ENCODE results near the gene CAV3.

- no peak for TF ChIP-seq POLR2A (IDR thresholded peaks at IDR 0.05)
- TF ChIP-seq CTCF (IDR thresholded peaks at IDR 0.05): no peak
Measured at GRCh38 chr3:8764528-8764927, 30.9 kb downstream of the CAV3 start.

Measured in stomach (tissue), 4 donors.